ENCODE results near the gene TMEM86B. TPM values are rescaled to one million over a fixed set of nuclear protein-coding genes. Genes with fewer than 3 reads are reported as not detected.

The TMEM86B gene
- total and polyA plus RNA-seq, 2 experiments from 2014 or later, result 1.1 to 3.2 TPM

GRCh38 chr19:55241935-55242464, 13.4 kb upstream of the TMEM86B start:
- Histone ChIP-seq H3K4me1 (ENCODE audit: insufficient read depth) (no peaks in the 10 kb centered on the region), H3K36me3 (ENCODE audit: insufficient read depth) (no peaks in the 10 kb centered on the region; the same call in 1 of the 2 replicates), H3F3A (replicated peaks; ENCODE audit: low read depth) (no peaks in the 10 kb centered on the region), H3K4me3 (no peak overlapping the region), H3K27me3 (ENCODE audit: insufficient read depth) (no peaks in the 10 kb centered on the region), H3K27ac (ENCODE audit: low read depth) (no peak overlapping the region), H3K79me2 (replicated peaks; ENCODE audit: insufficient read depth) (no peaks in the 10 kb centered on the region), H3K9me2 (ENCODE audit: insufficient read depth) (no peaks in the 10 kb centered on the region), H4K20me1 (replicated peaks; ENCODE audit: insufficient read depth) (no peaks in the 10 kb centered on the region; the same call in none of the 2 replicates), H2AFZ (no peak overlapping the region), H3K4me2 (no peak overlapping the region)
- H3K27me3 Mint-ChIP-seq (ENCODE audit: insufficient read depth, low read depth, poor library complexity), result no peaks in the 10 kb centered on the region
- peaks cover 48% of the 10 kb centered on the region for H3K36me3 Mint-ChIP-seq (ENCODE audit: low read depth)
- no peaks in the 10 kb centered on the region for H3K4me1 Mint-ChIP-seq
- TF ChIP-seq EZH2 (IDR thresholded peaks at IDR 0.05; ENCODE audit: low read depth, unreplicated experiment) (no peak), EZH2phosphoT487 (IDR thresholded peaks at IDR 0.05; ENCODE audit: unreplicated experiment) (no peak), ZNF331 (CRISPR knock-in tag; IDR thresholded peaks at IDR 0.05; ENCODE audit: low read depth) (no peak), STAT1 (IDR thresholded peaks at IDR 0.05; ENCODE audit: unreplicated experiment) (no peak), ETS1 (IDR thresholded peaks at IDR 0.05) (no peak), POLR2AphosphoS5 (IDR thresholded peaks at IDR 0.05; ENCODE audit: low read depth) (no peak)
- TF ChIP-seq, protein P1, sequence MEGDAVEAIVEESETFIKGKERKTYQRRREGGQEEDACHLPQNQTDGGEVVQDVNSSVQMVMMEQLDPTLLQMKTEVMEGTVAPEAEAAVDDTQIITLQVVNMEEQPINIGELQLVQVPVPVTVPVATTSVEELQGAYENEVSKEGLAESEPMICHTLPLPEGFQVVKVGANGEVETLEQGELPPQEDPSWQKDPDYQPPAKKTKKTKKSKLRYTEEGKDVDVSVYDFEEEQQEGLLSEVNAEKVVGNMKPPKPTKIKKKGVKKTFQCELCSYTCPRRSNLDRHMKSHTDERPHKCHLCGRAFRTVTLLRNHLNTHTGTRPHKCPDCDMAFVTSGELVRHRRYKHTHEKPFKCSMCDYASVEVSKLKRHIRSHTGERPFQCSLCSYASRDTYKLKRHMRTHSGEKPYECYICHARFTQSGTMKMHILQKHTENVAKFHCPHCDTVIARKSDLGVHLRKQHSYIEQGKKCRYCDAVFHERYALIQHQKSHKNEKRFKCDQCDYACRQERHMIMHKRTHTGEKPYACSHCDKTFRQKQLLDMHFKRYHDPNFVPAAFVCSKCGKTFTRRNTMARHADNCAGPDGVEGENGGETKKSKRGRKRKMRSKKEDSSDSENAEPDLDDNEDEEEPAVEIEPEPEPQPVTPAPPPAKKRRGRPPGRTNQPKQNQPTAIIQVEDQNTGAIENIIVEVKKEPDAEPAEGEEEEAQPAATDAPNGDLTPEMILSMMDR (conservative IDR thresholded peaks at IDR 0.05; ENCODE audit: low read depth in 2 of 2), result no peak
- TF ChIP-seq, protein P2, sequence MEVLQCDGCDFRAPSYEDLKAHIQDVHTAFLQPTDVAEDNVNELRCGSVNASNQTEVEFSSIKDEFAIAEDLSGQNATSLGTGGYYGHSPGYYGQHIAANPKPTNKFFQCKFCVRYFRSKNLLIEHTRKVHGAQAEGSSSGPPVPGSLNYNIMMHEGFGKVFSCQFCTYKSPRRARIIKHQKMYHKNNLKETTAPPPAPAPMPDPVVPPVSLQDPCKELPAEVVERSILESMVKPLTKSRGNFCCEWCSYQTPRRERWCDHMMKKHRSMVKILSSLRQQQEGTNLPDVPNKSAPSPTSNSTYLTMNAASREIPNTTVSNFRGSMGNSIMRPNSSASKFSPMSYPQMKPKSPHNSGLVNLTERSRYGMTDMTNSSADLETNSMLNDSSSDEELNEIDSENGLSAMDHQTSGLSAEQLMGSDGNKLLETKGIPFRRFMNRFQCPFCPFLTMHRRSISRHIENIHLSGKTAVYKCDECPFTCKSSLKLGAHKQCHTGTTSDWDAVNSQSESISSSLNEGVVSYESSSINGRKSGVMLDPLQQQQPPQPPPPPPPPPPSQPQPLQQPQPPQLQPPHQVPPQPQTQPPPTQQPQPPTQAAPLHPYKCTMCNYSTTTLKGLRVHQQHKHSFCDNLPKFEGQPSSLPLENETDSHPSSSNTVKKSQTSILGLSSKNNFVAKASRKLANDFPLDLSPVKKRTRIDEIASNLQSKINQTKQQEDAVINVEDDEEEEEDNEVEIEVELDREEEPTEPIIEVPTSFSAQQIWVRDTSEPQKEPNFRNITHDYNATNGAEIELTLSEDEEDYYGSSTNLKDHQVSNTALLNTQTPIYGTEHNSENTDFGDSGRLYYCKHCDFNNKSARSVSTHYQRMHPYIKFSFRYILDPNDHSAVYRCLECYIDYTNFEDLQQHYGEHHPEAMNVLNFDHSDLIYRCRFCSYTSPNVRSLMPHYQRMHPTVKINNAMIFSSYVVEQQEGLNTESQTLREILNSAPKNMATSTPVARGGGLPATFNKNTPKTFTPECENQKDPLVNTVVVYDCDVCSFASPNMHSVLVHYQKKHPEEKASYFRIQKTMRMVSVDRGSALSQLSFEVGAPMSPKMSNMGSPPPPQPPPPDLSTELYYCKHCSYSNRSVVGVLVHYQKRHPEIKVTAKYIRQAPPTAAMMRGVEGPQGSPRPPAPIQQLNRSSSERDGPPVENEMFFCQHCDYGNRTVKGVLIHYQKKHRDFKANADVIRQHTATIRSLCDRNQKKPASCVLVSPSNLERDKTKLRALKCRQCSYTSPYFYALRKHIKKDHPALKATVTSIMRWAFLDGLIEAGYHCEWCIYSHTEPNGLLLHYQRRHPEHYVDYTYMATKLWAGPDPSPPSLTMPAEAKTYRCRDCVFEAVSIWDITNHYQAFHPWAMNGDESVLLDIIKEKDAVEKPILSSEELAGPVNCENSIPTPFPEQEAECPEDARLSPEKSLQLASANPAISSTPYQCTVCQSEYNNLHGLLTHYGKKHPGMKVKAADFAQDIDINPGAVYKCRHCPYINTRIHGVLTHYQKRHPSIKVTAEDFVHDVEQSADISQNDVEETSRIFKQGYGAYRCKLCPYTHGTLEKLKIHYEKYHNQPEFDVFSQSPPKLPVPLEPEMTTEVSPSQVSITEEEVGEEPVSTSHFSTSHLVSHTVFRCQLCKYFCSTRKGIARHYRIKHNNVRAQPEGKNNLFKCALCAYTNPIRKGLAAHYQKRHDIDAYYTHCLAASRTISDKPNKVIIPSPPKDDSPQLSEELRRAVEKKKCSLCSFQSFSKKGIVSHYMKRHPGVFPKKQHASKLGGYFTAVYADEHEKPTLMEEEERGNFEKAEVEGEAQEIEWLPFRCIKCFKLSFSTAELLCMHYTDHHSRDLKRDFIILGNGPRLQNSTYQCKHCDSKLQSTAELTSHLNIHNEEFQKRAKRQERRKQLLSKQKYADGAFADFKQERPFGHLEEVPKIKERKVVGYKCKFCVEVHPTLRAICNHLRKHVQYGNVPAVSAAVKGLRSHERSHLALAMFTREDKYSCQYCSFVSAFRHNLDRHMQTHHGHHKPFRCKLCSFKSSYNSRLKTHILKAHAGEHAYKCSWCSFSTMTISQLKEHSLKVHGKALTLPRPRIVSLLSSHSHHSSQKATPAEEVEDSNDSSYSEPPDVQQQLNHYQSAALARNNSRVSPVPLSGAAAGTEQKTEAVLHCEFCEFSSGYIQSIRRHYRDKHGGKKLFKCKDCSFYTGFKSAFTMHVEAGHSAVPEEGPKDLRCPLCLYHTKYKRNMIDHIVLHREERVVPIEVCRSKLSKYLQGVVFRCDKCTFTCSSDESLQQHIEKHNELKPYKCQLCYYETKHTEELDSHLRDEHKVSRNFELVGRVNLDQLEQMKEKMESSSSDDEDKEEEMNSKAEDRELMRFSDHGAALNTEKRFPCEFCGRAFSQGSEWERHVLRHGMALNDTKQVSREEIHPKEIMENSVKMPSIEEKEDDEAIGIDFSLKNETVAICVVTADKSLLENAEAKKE (CRISPR knock-in tag; IDR thresholded peaks at IDR 0.05), result no peak
- no peak overlapping the region for H3K4me3 Mint-ChIP-seq
- DNase-seq (ENCODE audit: low spot score) (no peak), ATAC-seq (no peak)
- H3K27ac Mint-ChIP-seq, result no peak overlapping the region
- H3K9me3 Mint-ChIP-seq, result no peaks in the 10 kb centered on the region

All from GM23338 (cell line).